ENCODE measurements around the gene PARM1.
"Not testable (repeated sequence)": the region's sequence is repeated elsewhere in the genome, so short reads cannot be mapped to it uniquely, and the experiment has no call there.

PARM1 gene

GRCh38 chr4:74994436-74994835 is 61.5 kb downstream of the PARM1 start:
- DNase-seq: not testable (repeated sequence)

- no peak for DNase-seq
These were observed 64.1 kb downstream of the PARM1 start for GRCh38 chr4:74996996-74997395.

- DNase-seq: peak; percentile 91
These were observed 65.2 kb downstream of the PARM1 start for GRCh38 chr4:74997948-74998729.

DNA sequence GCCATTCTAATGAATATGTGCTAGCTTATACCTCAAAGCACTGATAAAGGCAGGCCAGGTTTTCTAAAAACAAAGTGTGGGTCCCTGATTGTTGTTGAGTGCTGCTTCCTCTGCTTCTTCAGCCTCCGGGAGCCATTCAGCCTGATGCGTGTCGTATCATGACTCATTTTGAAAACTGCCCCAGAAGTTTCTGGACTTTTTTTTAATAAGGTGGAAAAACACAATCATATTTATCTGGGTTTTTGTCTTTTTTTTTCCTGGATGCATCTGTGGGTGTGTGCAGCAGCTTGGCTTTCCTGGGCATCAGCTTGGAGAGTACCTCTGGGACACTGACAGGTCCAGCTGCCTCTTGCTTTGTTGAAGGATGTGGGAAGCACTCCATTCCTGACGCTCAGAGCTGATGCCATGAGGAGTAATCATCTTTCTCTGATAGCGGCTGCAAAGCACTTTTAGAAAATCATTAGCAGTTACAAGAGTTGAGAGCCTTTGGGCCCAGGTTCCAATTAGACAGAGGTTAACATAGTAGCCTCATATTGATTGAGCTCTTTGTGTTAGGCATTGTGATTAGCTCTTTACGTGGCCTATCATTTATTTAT is 66.9 kb downstream of the PARM1 start:
- DNase-seq: peak; percentile 8

GRCh38 chr4:75001871-75002270 is 69.0 kb downstream of the PARM1 start:
- no peak for DNase-seq

DNA sequence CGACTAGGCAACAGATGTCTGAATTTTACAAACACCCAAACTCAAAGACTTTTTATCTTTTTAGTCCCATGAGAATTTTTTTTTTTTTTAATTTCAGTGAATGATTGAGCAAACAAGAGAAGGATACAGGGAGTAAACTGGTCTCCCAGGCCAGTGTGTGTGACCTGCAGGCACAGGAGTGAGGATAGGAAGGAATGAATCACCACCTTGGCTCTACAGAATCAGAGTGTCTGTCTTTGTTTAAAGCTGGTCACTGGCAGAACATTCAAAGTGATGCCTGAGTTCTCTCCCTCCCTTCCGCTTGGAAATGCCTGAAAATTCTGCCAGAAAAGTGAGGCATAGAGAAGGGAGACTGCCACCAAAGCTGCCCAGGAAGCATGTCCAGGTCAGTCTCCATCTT is 69.5 kb downstream of the PARM1 start:
- no peak for DNase-seq

DNA sequence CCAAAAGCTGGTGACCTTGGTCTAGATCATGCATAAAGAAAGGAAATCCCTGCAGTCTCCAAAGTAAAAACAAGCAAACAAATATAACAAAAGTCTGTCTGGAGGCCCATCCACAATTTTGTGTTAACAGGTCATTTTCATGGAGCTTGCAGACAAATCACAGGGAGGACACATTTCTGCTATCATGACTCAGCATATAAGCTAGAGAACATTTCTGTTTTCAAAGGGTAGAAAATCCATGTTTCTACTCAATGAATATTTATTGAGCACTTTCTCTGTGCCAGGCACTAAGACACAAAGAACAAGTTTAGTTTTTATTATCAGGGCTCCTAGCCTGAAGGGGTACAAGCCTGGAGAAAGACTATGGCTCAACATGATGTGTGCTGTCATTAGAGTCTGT is 71.1 kb downstream of the PARM1 start:
- DNase-seq: no peak

DNA sequence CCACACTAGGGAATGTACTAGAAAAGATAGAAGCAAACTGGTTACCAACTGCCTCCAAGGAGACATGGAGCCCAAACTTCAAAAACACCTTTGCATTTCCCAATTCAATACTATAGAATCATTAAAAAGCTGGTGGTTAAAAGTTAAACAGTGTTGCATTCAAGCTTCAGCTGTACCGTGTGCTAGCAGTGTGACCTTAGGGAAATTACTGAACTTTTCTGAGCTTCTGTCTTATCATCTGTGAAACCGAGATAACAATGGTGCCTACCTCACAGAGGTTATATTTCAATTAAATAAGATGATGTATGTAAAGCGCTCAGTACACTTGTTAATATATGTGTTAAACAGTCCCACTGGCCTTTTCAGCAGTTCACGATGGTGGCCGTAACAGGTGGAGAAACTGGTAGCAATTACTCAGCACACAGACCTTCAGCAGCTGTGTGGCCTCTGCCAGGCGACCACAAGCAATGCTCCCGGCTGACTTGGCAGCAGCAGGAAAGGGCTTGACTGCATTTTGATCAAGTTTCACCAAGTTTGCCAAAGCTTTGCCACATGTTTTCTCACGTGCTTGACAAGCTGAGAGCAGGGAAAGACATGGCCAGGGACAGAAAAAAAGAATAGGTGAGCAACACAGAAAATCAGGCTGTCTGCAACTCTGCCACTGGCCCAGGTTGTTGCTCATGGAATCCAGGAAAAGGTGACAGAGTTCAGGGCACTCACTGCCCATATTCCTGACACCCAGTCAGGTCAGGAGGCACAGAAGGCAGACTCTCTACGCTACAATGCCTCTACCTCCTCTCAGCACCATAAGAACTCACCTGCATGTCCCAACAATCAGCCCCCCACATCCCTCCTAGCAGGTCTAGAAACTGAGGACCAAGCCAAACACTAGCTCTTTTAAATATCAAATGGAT is 72.1 kb downstream of the PARM1 start:
- DNase-seq: no peak

- no peak for DNase-seq
These were observed 72.8 kb downstream of the PARM1 start for GRCh38 chr4:75005727-75006126.

GRCh38 chr4:75007891-75008290 is 75.0 kb downstream of the PARM1 start:
- no peak for DNase-seq

- DNase-seq: no peak
These were observed 76.2 kb downstream of the PARM1 start for GRCh38 chr4:75009138-75009537.

DNA sequence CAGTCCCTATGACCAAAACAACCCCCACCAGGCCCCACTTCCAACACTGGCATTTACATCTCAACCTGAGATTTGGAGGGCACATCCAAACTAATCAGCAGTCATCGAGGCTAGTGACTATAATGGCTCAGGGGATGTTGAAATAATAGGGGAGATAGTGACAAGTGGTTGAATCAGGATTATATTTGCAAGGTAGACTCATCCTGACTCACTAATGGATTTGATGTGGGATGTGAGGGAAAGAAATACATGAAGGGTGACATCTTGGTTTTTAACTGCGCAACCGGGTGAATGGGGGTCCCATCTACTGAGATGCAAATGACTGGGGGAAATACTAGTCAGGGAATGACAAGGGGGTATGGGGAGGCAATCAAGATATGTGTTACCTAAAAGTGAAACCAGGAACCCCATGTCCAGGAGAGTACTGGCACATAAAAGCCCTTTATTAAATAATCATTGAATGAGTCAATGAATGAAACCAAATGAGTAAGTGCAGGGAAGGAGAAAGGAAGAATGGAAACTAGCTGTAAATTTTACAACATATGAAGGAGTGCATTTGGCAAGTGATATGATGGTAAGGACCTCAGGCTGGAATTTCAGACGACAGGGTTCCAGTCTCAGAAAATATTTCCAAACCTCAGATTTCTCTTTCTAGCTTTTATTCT is 78.3 kb downstream of the PARM1 start:
- no peak for DNase-seq

DNA sequence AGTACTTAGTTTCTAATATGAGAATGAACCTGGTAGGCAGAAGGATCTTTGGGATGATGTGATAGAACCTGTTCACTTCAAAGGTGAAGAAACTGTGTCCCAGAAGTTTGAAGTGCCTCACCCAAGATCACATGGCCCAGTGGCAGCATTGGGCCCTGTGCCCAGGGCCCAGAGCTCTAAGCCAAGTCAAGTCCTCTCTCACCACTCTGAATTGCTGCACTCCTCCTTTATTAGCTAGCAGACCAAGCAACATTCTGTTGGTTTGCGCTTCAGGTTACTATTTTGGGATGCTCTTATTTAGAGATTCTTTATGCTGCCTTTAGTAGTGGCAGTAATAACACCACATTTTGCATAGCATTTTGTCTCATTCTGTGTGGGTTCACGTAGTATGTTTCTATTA is 82.7 kb downstream of the PARM1 start:
- no peak for DNase-seq

- no peak for DNase-seq
These were observed 83.6 kb downstream of the PARM1 start for GRCh38 chr4:75016472-75016871.

GRCh38 chr4:75018811-75019479 is 86.0 kb downstream of the PARM1 start:
- peak; percentile 44 for DNase-seq

GRCh38 chr4:75025431-75025830 is 92.5 kb downstream of the PARM1 start:
- no peak for DNase-seq

DNA sequence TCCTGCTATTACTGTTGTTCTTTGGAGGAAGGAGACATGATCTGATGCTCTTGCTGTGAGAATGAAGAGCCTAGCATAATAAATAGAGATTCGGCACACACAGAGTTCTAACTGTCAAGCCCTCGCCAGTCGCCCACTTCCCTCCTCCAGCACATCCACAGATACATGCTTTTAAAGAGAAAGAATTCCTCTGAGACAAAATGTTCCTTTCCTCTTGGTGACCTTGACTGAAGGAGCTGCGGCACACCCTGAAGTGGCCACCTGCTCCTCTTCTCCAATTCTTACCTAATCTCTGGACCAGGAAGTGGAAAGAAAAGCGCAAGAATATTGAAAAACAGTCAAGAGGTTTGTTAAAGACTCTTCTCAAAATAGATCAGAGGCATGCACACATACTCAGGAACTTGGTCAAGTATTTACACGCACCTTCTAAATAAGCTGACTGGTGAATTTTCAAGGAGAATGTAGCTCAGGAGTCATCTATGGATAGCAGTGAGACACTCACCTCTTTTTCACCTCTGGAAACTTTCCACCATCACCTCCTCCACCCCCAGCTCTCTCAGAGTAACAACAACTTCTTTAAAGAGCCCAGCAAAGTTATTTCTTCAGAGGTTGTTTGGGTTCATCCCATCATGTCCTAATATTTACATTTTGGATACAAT is 95.4 kb downstream of the PARM1 start:
- DNase-seq: no peak

DNA sequence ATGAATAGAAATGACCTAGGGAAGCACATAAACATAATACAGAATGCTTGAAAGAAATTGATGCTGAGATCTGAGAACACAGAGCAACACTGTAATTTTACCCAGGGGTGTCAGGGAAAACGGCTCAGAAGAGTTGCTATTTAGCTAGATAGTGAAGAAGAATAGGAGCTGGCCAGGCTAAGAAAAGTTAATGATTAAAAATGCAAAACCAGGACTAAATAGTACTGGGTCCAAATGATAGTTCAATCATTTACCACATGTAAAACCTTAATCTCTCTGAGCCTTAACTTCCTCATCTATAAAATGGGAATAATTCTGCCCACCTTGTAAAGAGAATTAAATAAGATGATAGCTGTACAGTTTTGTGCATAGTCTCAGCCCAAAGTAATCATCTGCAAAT is 97.1 kb downstream of the PARM1 start:
- no peak for DNase-seq

- no peak for DNase-seq
These were observed 97.8 kb downstream of the PARM1 start for GRCh38 chr4:75030649-75031235.

- DNase-seq: no peak
These were observed 98.9 kb downstream of the PARM1 start for GRCh38 chr4:75031775-75032174.

- DNase-seq: no peak
These were observed 101.6 kb downstream of the PARM1 start for GRCh38 chr4:75034523-75034922.

GRCh38 chr4:75035321-75035720 is 102.4 kb downstream of the PARM1 start:
- no peak for DNase-seq

All from NCI-H1694 (cell line).